HEK293T (cell line): ENCODE data around the gene AQP12A.

Experiments used
- CTCF ChIA-PET: fragments of 350-600 bp; formaldehyde crosslinking; extraction: SDS; loops from one replicate; lab custom pipeline; 2021; ENCODE audit warnings: antibody characterized with exemption, inconsistent platforms; lab: Yijun Ruan, JAX
- POLR2A ChIA-PET: fragments of 350-600 bp; formaldehyde crosslinking; extraction: SDS; loops from one replicate; lab custom pipeline; 2020; ENCODE audit warnings: antibody characterized with exemption, inconsistent platforms; lab: Yijun Ruan, JAX
- DNase-seq: peaks from one replicate; pipeline ENCODE4 v3.0.0; 2012; ENCODE audit warnings: mixed read lengths; ENCODE audit errors: extremely low spot score
- ARNT ChIP-seq: fragments of 450-650 bp; IDR thresholded peaks from 2 replicates; pipeline ENCODE4 v1.6.1; 2017; ENCODE audit warnings: mild to moderate bottlenecking
- BHLHE40 ChIP-seq: fragments of 450-650 bp; IDR thresholded peaks from 2 replicates; pipeline ENCODE4 v1.6.1; 2016; ENCODE audit warnings: mild to moderate bottlenecking, moderate library complexity, borderline replicate concordance
- CTBP1 ChIP-seq: fragments of 450-650 bp; IDR thresholded peaks from 2 replicates; pipeline ENCODE4 v1.6.1; 2016; ENCODE audit warnings: borderline replicate concordance
- ELF4 ChIP-seq: fragments of 450-650 bp; IDR thresholded peaks from 2 replicates; pipeline ENCODE4 v1.6.1; 2017; ENCODE audit warnings: antibody characterized with exemption
- FOXA1 ChIP-seq: fragments of 450-650 bp; IDR thresholded peaks from 2 replicates; pipeline ENCODE4 v1.6.1; 2016; ENCODE audit warnings: mild to moderate bottlenecking
- FOXK2 ChIP-seq: fragments of 450-650 bp; IDR thresholded peaks from 2 replicates; pipeline ENCODE4 v1.6.1; 2016; ENCODE audit warnings: mild to moderate bottlenecking
- FOXM1 ChIP-seq: fragments of 450-650 bp; IDR thresholded peaks from 2 replicates; pipeline ENCODE4 v1.6.1; 2017; ENCODE audit warnings: mild to moderate bottlenecking, borderline replicate concordance
- HDGF ChIP-seq: fragments of 450-650 bp; IDR thresholded peaks from 2 replicates; pipeline ENCODE4 v1.6.1; 2017; ENCODE audit warnings: antibody characterized with exemption, borderline replicate concordance
- L3MBTL2 ChIP-seq: fragments of 450-650 bp; conservative IDR thresholded peaks from 2 replicates; pipeline ENCODE4 v1.6.1; 2016; ENCODE audit warnings: mild to moderate bottlenecking
- LEF1 ChIP-seq: fragments of 450-650 bp; IDR thresholded peaks from 2 replicates; pipeline ENCODE4 v1.6.1; 2017; ENCODE audit warnings: mild to moderate bottlenecking, borderline replicate concordance
- NFRKB ChIP-seq: fragments of 450-650 bp; IDR thresholded peaks from 2 replicates; pipeline ENCODE4 v1.6.1; 2016; ENCODE audit warnings: mild to moderate bottlenecking, moderate library complexity
- PKNOX1 ChIP-seq: fragments of 450-650 bp; IDR thresholded peaks from 2 replicates; pipeline ENCODE4 v1.6.1; 2016
- SP1 ChIP-seq: fragments of 450-650 bp; IDR thresholded peaks from 2 replicates; pipeline ENCODE4 v1.6.1; 2017
- SUZ12 ChIP-seq: fragments of 450-650 bp; IDR thresholded peaks from 2 replicates; pipeline ENCODE4 v1.6.1; 2016; ENCODE audit warnings: mild to moderate bottlenecking
- TARDBP ChIP-seq: fragments of 450-650 bp; IDR thresholded peaks from 2 replicates; pipeline ENCODE4 v1.6.1; 2016
- ZNF384 ChIP-seq: fragments of 450-650 bp; IDR thresholded peaks from 2 replicates; pipeline ENCODE4 v1.6.1; 2016

AQP12A gene

GRCh38 chr2:240722796-240723735, 31.4 kb downstream of the AQP12A start:
- POLR2A ChIA-PET = no interaction called here
- no peak for TF ChIP-seq PKNOX1
- TF ChIP-seq FOXK2 = no peak
- TF ChIP-seq FOXM1 = no peak
- no peak for TF ChIP-seq ELF4
- no peak for TF ChIP-seq ZNF384
- TF ChIP-seq L3MBTL2 = no peak
- TF ChIP-seq BHLHE40 = no peak
- TF ChIP-seq HDGF = no peak
- CTCF ChIA-PET = interaction anchor here (0.7 kb wide), 1 partner anchor 12 kb away, joined by 3 read pairs; no protein-coding TSS in a partner anchor
- DNase-seq = no peak

GRCh38 chr2:240723851-240724250, 32.2 kb downstream of the AQP12A start:
- no peak for DNase-seq
- CTCF ChIA-PET = interaction anchor here (0.6 kb wide), 1 partner anchor 18 kb away, joined by 3 read pairs; no protein-coding TSS in a partner anchor
- POLR2A ChIA-PET = no interaction called here
- TF ChIP-seq BHLHE40 = no peak
- no peak for TF ChIP-seq SP1
- no peak for TF ChIP-seq TARDBP
- TF ChIP-seq ZNF384 = no peak
- no peak for TF ChIP-seq PKNOX1
- no peak for TF ChIP-seq ARNT
- TF ChIP-seq ELF4 = no peak
- no peak for TF ChIP-seq LEF1
- TF ChIP-seq FOXM1 = no peak
- no peak for TF ChIP-seq CTBP1
- no peak for TF ChIP-seq SUZ12
- no peak for TF ChIP-seq FOXK2
- no peak for TF ChIP-seq NFRKB
- TF ChIP-seq L3MBTL2 = no peak
- TF ChIP-seq FOXA1 = no peak
- no peak for TF ChIP-seq HDGF

- no peak for TF ChIP-seq ARNT
- no peak for TF ChIP-seq ZNF384
- TF ChIP-seq PKNOX1 = no peak
- no peak for TF ChIP-seq NFRKB
- no peak for TF ChIP-seq FOXK2
- TF ChIP-seq BHLHE40 = no peak
- TF ChIP-seq FOXA1 = no peak
- no peak for TF ChIP-seq CTBP1
- no peak for TF ChIP-seq SP1
- no peak for TF ChIP-seq L3MBTL2
- TF ChIP-seq TARDBP = no peak
- TF ChIP-seq FOXM1 = no peak
- no peak for TF ChIP-seq HDGF
- TF ChIP-seq LEF1 = no peak
- no peak for TF ChIP-seq SUZ12
- no peak for TF ChIP-seq ELF4
- ChIA-PET CTCF (interaction anchor here (0.6 kb wide), 1 partner anchor 18 kb away, joined by 3 read pairs; no protein-coding TSS in a partner anchor), POLR2A (no interaction called here)
- DNase-seq = no peak
Measured at GRCh38 chr2:240724431-240724830, 32.8 kb downstream of the AQP12A start.

GRCh38 chr2:240725266-240725665, 33.6 kb downstream of the AQP12A start:
- CTCF ChIA-PET = no interaction called here
- no peak for DNase-seq
- TF ChIP-seq TARDBP = no peak
- no peak for TF ChIP-seq ARNT
- no peak for TF ChIP-seq PKNOX1
- no peak for TF ChIP-seq L3MBTL2
- TF ChIP-seq FOXK2 = no peak
- TF ChIP-seq CTBP1 = no peak
- no peak for TF ChIP-seq SUZ12
- no peak for TF ChIP-seq NFRKB
- TF ChIP-seq ZNF384 = no peak
- TF ChIP-seq FOXA1 = no peak
- no peak for TF ChIP-seq SP1
- no peak for TF ChIP-seq FOXM1
- TF ChIP-seq ELF4 = no peak
- POLR2A ChIA-PET = no interaction called here

- no peak for DNase-seq
- CTCF ChIA-PET = no interaction called here
- POLR2A ChIA-PET = no interaction called here
Measured at GRCh38 chr2:240725671-240726070, 34.0 kb downstream of the AQP12A start.

More at GRCh38 chr2:240725671-240726070, 34.0 kb downstream of the AQP12A start:
- TF ChIP-seq FOXM1 (no peak), FOXK2 (no peak), FOXA1 (no peak), NFRKB (no peak), HDGF (no peak), TARDBP (no peak), LEF1 (no peak), L3MBTL2 (no peak)
